Fibroblast of skin of back (primary cell): Measurements from ENCODE around the gene LIPM.
"Not testable (repeated sequence)": the region's sequence is repeated elsewhere in the genome, so short reads cannot be mapped to it uniquely, and the experiment has no call there.

Experiments
- DNase-seq: peaks from one replicate; pipeline ENCODE4 v3.0.0-alpha.2; 2013

The LIPM gene

GRCh38 chr10:88803641-88804040, 1.1 kb downstream of the LIPM start:
- DNase-seq: no peak

GRCh38 chr10:88804083-88804812, 1.7 kb downstream of the LIPM start:
- no peak for DNase-seq

GRCh38 chr10:88805361-88805760, 2.8 kb downstream of the LIPM start:
- DNase-seq: peak; percentile 14

- DNase-seq: no peak
Observed at GRCh38 chr10:88805924-88806323, 3.4 kb downstream of the LIPM start.

GRCh38 chr10:88809621-88810020, 7.1 kb downstream of the LIPM start:
- DNase-seq: no peak

GRCh38 chr10:88810196-88810961, 7.8 kb downstream of the LIPM start:
- DNase-seq: peak; percentile 58

GRCh38 chr10:88813200-88813599, 10.7 kb downstream of the LIPM start:
- DNase-seq: no peak

GRCh38 chr10:88819290-88819689, 16.8 kb downstream of the LIPM start:
- DNase-seq: peak; percentile 12

GRCh38 chr10:88820748-88821401, 18.3 kb downstream of the LIPM start:
- peak; percentile 60 for DNase-seq

GRCh38 chr10:88826388-88826787, 23.9 kb downstream of the LIPM start:
- DNase-seq: no peak

- DNase-seq: no peak
Observed at GRCh38 chr10:88827671-88828070, 25.1 kb downstream of the LIPM start.

GRCh38 chr10:88828310-88828709, 25.8 kb downstream of the LIPM start:
- no peak for DNase-seq

GRCh38 chr10:88830643-88831268, 28.2 kb downstream of the LIPM start:
- no peak for DNase-seq

GRCh38 chr10:88831709-88832108, 29.2 kb downstream of the LIPM start:
- no peak for DNase-seq

- no peak for DNase-seq
Observed at GRCh38 chr10:88832376-88832775, 29.8 kb downstream of the LIPM start.

- no peak for DNase-seq
Observed at GRCh38 chr10:88833156-88833555, 30.6 kb downstream of the LIPM start.

GRCh38 chr10:88833723-88834122, 31.2 kb downstream of the LIPM start:
- no peak for DNase-seq

- DNase-seq: peak; percentile 86
Observed at GRCh38 chr10:88835096-88835909, 32.8 kb downstream of the LIPM start.

- DNase-seq: no peak
Observed at GRCh38 chr10:88835910-88836221, 33.3 kb downstream of the LIPM start.

- not testable (repeated sequence) for DNase-seq
Observed at GRCh38 chr10:88837632-88838031, 35.1 kb downstream of the LIPM start.

GRCh38 chr10:88838766-88839350, 36.3 kb downstream of the LIPM start:
- DNase-seq: no peak

- no peak for DNase-seq
Observed at GRCh38 chr10:88840104-88840503, 37.6 kb downstream of the LIPM start.
